Non-pigmented ciliary epithelial cell (primary cell): ENCODE measurements around the gene MGMT.

ENCODE experiments used
- DNase-seq: peaks from one replicate; pipeline ENCODE4 v3.0.0-alpha.2; 2010; ENCODE audit warnings: low read depth

The MGMT gene

DNA sequence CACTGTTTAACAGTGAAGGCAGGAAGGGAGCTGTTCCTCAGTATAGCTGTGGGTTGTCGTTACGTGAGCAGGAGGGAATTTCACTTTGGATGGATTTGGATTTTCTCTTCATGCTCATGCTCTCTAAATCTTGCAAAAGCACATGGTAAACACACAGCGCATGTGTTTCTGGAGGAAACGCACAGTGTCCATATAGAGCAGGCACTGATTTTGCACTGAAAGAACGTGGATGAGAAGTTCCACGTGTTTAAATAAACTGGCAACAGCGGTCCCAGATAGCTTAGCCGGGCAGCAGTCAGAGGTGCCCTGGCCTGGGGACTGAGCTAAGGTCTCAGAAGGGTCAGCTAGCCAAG lies 188.6 kb downstream of the MGMT start:
- no peak for DNase-seq

DNA sequence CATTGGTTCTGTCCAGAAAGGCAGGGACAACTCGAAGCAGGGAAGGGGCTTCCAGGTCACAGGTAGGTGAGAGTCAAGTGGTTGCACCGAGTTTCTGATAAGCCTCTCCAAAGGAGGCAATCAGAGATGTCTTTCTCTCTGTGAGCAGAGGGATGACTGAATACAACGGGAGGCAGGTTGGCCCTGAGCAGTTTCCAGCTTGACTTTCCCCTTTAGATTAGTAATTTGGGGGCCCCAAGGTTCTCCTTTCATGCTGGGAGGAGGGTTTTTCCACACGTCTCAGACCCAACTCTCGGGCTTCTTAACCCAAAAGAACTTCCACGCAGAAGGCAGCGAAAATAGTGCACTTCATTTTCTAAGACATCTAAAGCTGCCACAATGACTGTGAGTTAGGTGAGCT lies 189.6 kb downstream of the MGMT start:
- DNase-seq, result no peak

DNA sequence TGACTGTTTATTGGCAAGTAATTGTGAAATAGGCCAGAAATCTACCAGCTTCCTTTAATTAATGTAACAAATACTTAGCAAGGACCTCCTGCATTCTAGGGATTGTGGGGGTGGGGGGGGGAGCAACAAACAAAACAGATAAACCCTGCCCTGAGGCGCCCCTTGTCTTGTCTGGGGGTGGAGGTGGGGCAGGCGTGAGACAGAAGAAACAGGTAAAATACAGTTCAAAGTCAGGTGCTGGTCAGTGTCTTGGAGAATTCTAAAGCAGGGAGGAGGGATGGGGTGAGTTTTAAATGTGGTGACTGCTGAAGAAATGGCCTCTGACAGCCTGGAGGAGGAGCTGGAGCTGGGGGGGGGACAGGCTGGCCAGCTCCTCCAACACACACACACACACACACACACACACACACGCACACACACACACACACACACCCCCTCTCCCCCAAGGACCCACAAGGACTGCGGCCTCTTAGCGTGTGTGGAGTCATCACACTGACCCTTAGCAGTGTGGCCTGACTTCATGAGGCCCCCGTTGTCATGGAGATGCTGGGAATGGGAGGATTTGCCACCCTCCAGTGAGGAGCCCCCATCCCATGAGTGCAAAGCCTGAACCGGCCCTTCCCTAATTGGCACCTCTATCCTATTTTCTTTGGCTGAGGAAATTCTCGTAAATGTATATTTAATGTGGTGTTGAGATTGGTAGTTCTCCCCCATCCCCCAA lies 190.4 kb downstream of the MGMT start:
- no peak for DNase-seq

DNA sequence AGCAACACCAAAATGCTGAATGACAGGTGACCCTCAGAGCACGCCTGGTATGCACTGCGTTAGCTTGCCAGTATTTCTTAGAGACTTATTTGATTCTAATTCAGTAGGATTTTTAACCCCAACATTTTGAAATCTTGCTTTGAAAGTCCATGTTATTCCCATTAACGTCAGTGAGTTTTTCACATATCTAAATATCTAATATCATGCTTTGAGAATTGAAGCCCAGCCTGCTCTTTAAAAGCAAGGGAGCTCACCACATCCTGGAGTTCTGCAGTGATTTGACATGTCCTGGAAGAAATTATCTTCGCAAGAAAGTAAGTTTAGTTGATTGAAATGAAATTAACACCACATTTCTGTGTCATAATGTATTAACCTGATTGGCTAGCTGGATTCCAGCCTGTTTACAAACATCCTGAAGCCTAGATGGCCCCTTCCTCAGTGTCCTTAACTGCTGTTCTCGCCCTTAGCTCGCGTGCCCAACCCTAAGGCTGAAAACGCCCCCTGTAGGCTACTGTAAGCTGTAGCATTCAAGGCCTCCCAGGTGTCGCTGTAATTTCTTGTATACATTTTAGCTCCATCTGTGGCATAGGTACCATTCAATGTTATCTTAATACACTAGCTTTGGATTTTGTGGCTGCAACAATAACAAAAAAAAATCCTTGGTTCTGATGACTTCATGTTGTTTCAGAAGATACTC lies 191.5 kb downstream of the MGMT start:
- DNase-seq, result no peak

DNA sequence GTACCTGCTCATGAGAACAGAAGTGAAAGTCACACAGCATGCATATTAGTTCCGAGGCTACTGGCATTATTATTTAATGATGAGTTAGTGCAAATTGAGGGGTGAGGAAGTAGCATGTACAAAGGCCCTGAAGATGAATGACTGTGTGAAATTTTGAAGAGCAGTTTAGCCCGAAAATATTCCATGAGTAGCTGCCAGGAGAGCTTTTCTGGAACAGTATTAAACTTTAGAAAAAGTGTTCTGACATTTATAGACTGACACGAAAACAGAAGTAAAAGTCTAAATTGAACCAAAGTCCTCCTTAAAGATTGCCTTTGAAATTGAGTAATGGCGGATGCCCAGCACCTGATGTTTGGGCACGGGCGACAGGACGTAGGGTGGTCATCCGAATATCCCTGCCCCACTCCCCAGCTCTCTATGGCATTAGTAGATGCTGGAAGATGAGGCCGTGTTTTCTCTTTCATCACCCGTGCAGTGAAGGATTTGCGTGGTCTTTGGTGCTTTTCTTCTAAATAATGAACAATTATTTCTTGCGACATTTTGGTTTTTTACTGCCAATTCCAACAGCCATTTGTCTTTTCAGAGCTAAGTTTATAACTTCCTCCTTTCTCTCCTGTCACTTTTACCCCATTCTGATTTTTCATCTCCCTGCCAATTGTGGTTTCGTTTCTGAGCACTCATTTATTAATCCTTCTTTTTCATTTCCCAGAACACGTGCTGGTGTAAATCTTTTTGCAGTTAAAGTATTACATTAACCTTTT lies 192.6 kb downstream of the MGMT start:
- no peak for DNase-seq

DNA sequence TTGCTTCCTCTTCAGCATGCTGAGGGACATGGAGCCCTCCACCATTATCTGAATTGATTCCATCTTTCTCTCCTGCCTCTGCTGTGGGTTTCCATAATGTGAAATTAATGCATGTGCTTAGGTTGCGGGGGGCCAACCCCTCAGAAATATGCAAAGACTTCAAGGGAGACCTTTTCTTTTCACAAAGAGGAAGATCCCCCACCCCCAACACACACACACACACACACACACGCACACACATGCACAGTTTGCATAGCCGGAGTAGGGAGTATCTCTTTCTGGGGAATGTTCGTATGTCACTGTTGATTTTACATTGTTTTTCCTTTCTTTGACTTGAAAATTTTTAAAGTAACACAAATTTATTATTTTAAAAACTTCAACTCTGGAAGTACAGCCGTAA lies 193.5 kb downstream of the MGMT start:
- no peak for DNase-seq

DNA sequence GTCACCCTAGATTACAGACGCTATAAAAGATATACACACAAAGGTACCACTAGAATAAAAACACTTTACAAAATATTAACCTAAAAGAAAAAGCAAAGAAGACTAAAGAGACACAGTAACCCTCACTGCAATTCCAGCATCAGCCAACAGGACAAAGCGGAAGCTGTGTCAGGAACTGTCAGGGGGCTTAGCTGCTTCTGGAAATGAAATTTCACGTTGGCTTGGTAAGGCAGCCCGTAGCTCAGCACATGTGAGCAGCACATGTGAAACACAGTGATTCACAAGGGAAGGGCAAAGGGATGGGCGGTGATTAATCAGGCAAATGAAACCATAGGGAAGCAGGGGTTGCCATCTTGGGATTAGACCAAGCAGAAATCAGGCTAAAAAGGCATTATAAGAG lies 195.4 kb downstream of the MGMT start:
- no peak for DNase-seq

DNA sequence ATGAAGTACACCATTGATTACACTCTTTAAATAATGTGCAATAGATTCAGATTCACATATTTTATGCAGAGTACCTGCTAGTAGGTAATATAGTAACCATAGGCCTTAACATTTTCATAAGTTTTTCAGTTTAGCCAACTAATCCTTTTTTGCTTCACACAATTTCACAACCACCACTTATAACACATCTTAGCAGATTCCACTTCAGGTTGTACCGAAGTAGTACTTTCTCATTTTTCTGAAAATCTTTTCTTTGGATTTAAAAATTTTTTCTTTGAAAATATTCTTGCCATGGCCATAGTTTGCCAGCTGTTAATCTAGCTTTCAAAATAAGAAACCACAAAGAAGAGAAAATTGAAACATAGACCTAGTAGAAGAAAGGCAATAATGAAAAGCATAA lies 203.1 kb downstream of the MGMT start:
- no peak for DNase-seq

DNA sequence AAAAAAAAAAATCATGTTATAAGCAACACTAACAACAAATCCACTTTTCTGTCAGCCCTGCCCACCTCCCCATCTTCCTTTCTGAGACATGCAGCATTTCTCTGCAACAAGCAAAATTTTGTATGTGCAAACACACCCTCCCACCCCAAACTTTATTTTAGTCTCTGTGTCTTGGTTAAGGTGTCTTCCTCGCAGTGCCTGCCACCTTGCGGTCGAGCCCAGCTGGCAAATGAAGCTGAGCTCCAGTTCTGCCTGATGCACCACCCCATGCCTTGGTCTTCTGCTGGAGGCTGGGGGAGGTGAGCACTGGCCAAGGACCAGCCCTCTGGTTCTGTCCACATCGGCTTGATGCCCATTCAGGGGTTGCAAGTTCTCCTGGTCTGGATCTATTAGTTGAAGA lies 206.3 kb downstream of the MGMT start:
- no peak for DNase-seq

DNA sequence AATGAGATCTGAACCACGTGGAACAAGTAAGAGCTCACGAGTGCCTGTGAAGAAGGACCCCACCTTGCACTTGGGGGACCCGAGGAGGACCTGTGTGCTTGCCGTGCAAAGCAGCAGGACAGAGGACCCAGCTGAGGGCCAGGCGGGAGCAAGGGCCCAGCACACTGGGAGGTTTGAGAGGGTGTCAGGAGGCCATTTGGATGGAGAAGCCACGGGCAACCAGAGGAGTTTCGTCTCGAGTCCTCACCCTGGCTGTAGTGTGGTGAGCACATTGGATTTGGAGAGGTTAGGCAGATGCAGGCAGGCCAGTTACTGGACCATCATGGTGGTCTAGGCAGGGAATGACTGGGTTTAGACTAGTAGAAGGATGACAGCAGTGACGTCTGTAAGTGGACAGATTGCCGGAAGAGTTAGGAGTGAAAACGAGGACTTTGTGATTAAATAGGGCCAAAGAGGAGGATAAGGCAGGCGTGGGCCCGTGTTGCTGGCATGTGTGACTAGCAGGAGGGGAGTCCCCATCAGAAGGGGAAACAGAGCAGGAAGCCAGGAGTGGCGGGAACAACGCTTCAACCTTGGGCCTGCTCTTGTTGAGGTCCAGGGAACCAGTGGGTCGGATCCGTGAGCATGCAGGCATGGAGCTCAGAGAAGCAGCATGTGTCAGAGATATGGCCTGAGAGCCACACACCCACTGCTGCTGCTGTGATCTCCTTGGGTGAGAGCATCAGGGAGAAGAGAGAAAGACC lies 208.2 kb downstream of the MGMT start:
- DNase-seq, result no peak

DNA sequence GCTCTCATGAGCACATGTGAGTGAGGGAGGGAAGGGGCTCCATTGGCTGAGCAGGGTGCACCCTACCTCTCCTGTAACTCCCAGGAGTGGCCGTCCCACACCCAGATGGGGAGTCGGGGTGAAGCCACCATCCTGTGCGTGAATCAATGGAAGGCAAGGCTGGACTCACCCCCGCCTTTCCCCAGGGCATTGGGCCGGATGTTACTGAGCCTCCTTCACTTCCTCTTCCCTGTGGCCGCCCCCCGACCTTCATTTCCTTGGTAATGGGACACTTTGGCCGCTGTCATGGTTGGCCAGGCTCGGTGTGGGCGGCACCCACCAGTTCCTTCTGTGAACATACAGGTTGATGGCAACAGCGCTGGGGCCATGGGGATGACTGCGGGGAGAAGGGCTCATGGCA lies 209.0 kb downstream of the MGMT start:
- no peak for DNase-seq

DNA sequence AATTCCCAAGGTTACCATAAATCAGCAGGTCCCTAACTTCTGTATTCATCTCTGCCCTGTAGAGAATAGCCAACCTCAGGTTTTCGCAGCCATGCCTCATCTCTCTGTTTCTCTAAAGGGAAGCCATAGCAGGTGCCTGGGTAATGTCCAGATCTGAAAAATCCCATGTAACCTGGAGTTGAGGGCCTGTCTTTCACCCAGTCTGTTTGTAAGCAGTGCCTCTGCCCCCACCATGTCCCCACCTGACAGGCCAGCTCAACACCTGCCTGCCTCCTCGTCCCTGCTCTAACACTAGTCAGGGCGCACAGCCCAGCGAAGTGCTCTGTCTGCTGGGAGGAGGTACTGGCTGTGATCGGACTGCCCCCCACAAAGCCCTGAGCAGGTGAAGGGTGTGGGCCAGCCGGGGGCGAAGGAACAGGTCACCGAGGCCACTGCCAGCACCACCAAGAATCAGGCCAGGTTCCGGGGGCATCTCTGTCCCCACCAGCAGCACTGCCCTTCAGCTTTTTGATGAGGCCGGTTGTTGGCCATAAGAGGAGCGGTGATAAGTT lies 210.4 kb downstream of the MGMT start:
- DNase-seq, result no peak

DNA sequence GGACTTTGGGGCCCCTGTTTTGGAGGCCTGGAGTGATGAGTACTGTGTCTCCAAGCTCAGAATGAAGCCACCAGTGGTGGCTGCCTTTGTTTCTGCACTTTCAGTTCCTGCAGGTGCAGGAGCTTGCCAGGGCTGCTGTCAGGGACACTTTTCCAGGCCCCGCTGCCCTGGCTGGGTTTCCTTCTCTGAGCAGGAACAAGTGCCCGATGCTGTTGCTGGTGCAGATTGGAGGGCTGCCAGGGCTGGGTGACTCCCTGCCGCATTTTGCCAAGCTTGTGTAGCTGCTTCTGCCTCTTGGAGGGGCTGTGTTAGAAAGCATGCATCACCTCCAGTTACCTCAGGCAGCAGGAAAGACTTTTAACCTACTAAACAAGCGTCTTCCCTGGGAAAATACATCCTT lies 211.1 kb downstream of the MGMT start:
- no peak for DNase-seq

DNA sequence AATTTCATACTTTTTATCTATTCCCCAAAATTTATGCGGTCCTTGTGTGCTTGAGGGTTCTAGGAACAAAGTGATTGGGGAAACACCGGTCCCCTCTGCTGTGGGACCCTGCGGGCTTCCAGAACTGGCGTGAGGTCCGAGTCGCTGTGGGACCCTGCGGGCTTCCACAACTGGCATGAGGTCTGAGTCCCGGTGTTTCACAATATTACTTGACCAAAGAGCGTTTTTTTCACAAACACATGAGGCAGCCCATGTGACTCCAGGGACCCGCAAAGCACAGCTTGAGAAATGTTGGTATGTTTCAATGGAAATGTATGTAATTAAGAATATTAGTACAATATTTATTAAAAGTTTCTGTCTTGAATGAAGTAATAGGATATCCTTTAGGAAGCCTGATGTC lies 212.2 kb downstream of the MGMT start:
- no peak for DNase-seq

DNA sequence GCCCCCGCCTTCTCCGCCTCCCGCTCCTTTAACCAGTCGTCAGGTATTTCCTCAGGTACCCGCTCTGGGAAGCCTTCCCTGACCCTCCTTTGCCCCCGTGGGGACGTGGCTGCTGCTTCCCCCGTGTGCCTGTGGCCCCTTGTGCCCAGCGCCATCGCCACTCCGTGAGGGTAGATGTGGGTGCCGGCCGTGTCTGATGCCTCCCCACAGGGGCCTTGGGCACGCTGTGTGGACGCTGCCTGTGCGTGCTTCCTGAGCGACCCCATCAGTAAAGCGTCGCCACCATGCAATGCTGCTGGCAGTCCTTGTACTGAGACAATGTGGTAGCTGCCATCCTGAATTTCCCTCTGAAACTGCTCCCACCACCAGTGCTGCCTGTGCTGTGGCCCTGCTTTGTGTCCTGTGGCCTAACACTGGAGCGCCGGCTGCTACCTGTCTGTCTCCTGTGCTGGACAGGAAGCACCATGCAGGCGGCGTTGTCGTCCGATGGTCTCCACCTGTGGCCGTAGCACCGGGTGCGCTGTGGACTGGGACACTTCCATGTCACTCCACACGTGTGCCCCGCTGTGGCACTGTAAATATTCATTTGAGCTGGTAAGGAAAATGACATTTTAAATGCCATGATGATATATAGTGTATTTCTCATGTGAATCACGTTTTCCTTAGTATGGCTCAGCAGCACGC lies 213.8 kb downstream of the MGMT start:
- no peak for DNase-seq

DNA sequence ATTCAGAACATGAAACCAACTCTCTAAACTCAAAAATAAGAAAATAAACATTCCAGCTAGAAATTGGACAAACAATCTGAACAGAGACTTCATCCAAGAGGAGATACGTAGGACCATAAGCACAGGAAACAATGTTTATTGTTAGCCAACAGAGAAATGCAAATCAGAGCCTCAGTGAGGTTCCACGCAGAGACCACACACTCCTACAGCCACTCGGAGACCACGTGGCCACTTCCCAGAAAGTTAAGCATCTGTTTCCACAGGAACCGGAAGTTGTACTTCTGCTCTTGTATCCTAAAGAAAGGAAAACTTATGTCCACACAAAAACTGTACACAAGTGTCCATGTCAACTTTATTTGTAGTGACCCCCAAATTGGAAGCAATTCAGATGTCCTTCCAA lies 214.8 kb downstream of the MGMT start:
- no peak for DNase-seq

DNA sequence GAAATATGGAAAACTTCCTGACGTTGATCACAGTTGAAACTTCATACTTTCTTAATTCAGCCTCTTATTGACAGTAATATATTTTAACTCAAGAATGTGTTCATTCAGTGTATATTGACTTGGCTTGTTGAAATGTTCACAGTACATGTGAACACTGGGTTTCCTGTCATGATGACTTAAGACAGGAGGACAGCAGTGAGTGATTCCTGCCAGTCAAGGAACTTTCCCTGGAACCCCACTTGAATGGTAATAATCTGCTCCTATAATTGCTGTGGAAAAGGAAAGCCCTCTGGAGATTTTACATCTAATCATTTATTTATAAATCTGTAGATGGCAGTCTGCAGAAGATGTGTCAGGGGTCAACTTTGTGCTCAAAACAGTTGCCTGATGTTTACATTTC lies 216.5 kb downstream of the MGMT start:
- DNase-seq, result no peak

DNA sequence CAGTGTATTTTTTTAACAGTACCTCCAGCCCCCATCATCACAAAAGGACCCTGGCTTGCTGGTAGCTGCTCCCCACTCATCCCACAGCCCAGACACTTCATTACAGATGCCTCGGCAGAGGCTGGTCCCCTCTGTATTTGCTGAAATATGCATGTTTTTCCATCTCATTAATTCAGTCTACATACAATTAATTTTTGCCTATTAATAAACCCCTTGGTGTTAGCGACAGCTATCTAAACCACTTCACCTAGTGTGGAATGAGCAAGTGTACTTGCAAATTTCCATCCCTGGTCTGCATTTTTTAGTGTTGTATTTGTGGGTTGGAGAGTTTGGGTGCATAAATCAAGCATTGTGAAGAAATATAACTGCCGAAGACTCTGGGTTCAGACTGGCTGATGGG lies 216.9 kb downstream of the MGMT start:
- DNase-seq, result no peak

DNA sequence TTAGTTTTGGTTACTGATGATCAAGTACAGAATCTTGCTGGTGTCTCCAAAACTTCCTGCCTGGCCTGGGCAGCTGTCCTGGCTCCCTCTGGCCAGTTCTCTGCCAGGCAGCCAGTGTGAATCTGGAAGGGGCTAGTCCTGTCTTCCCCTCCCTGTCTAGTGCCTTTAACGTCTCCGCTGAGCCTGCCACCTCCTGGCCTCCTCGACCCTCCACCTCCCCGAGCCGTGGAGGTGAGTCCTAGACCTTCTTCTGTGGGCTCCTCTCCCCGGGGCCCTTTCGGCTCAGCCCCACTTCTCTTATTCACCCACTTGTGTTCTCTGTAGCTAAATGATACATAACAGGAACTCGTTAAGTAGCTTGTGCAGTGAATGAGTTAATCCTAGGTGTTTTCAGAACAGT lies 218.2 kb downstream of the MGMT start:
- no peak for DNase-seq

DNA sequence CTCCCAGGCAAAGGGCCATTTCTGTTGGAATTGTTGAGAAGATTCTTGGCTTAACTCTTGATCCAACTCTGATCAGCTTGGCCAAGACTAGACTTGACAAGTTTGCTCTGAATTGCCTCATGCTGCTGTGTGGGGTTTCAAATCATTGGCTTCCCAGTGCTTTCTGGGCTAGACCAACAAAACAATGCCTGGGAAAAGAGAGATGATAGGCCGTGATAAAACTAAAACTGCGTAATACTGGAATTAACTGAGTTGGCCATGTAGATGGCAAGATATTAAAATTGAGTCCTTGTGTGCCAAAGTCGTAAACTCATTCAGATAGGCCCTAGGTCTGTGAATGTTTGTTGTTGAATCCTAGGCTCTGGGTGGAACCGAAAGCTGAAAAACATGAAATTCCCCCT lies 222.6 kb downstream of the MGMT start:
- DNase-seq, result no peak

DNA sequence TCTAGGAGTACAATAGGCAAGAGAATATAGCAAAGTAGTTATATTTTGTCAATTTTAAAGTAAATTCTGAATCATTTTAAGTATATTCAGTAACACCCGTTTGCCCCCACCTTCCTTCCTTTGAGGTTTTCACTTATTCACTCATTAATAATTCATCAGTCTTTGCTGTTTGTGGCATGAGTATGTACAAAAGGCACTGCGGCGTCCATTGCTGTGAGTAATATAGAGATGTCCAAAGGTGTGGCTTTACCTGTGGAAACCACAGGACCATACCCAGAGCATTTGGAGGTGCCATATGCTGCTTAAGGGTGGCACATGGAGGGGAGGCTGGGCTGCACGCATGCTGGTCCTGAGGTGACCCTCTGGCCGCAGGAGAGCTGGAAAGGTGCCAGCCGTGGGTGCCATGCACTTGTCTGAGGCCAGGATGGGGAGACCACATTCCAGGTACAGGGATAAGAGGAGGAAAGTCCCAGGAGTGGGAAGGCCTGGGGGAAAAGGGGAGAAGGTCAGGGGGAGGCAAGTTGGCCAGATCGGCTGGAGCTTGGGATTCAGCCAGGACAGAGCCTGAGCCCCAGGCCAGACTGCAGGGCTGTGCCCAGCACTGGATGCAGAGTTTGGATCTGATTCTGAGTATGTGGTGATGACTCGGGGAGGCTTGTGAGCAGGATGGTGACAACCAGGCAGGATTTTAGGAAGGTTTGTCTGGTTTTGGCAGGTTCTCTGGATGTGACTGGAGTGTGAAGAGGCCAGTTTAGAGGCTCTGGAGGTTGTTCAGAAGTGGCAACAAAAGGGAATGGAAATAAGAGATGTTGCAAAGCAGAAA lies 223.4 kb downstream of the MGMT start:
- no peak for DNase-seq
